GM12892 (cell line): Measurements from ENCODE around the gene MKX.

Experiments
- POLR2A ChIP-seq: IDR thresholded peaks from 2 replicates; pipeline ENCODE4 v1.6.1; 2011; ENCODE audit warnings: low read depth, low read length, control low read depth
- POLR2AphosphoS5 ChIP-seq: IDR thresholded peaks from 2 replicates; pipeline ENCODE4 v1.6.1; 2011; ENCODE audit warnings: low read depth, low read length, control low read depth

DNA sequence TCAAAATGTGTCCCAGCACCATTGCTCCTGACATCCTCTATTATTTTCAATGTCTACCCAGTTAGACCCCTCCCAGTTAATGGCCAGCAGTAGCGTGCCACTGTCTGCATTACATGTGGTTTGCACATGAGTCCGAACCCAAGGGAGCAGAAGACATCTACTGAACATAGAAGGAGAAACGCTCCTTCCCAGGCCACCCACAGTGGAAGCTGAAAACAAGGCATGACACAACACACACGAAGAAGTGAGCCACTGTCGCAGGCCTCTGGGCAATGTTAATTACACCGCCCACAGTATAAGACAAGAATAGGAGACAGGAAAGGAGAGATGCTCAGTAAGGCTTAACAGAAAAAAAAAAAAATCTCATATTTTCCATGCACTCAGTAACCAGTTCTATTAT is 50.5 kb downstream of the MKX start:
- TF ChIP-seq POLR2AphosphoS5 (no peak), POLR2A (no peak)
